ENCODE data around the gene KCND1. TPM values are rescaled to one million over a fixed set of nuclear protein-coding genes. Genes with fewer than 3 reads are reported as not detected.

The KCND1 gene
- total RNA-seq, 1 donor, result 0.36 TPM

- Histone ChIP-seq H3K4me1 (ENCODE audit: insufficient read depth, low read length) (no peaks in the 10 kb centered on the region), H2AFZ (ENCODE audit: low read length) (peak within 1 kb of the TSS; percentile 92), H3K27ac (ENCODE audit: low read depth, low read length) (peak within 1 kb of the TSS; percentile 98), H3K36me3 (ENCODE audit: insufficient read depth, low read length) (peaks cover 9% of the 10 kb centered on the region), H3K4me2 (ENCODE audit: insufficient read depth, low read length) (peak within 1 kb of the TSS; percentile 89), H4K20me1 (ENCODE audit: insufficient read depth, low read length) (peaks cover 7% of the 10 kb centered on the region), H3K4me3 (ENCODE audit: insufficient read depth, low read length) (peak within 1 kb of the TSS; percentile 86), H3K79me2 (ENCODE audit: insufficient read depth, low read length) (peaks cover 12% of the 10 kb centered on the region), H3K9me3 (ENCODE audit: low read depth, low read length) (no peaks in the 10 kb centered on the region), H3K27me3 (ENCODE audit: insufficient read depth, low read length) (no peaks in the 10 kb centered on the region)
- no peak for TF ChIP-seq CTCF (IDR thresholded peaks at IDR 0.05; ENCODE audit: extremely low read depth, low read depth, low read length)
- DNase-seq (ENCODE audit: insufficient read length, low spot score, missing footprints), result peak; percentile 90
Observed at GRCh38 chrX:49002091-49002935, 30.7 kb upstream of the KCND1 start, which contains the start of gene GRIPAP1. TSS of gene GRIPAP1 (minus strand) at chrX:49002264. CDS start at chrX:49002229, 35 bp downstream.

GRCh38 chrX:49001521-49002090 lies 30.0 kb upstream of the KCND1 start:
- Histone ChIP-seq H3K4me3 (ENCODE audit: insufficient read depth, low read length) (peak overlapping the region; percentile 86), H3K27me3 (ENCODE audit: insufficient read depth, low read length) (no peaks in the 10 kb centered on the region), H3K4me1 (ENCODE audit: insufficient read depth, low read length) (no peaks in the 10 kb centered on the region), H2AFZ (ENCODE audit: low read length) (peak overlapping the region; percentile 92), H4K20me1 (ENCODE audit: insufficient read depth, low read length) (peaks cover 7% of the 10 kb centered on the region), H3K9me3 (ENCODE audit: low read depth, low read length) (no peaks in the 10 kb centered on the region), H3K4me2 (ENCODE audit: insufficient read depth, low read length) (peak overlapping the region; percentile 89), H3K27ac (ENCODE audit: low read depth, low read length) (peak overlapping the region; percentile 98), H3K36me3 (ENCODE audit: insufficient read depth, low read length) (peaks cover 9% of the 10 kb centered on the region), H3K79me2 (ENCODE audit: insufficient read depth, low read length) (peaks cover 12% of the 10 kb centered on the region)
- no peak for TF ChIP-seq CTCF (IDR thresholded peaks at IDR 0.05; ENCODE audit: extremely low read depth, low read depth, low read length)
- peak; percentile 87 for DNase-seq (ENCODE audit: insufficient read length, low spot score, missing footprints)

GRCh38 chrX:49000636-49001035 lies 29.0 kb upstream of the KCND1 start:
- Histone ChIP-seq H3K27me3 (ENCODE audit: insufficient read depth, low read length) (no peaks in the 10 kb centered on the region), H3K4me3 (ENCODE audit: insufficient read depth, low read length) (no peak overlapping the region), H3K4me1 (ENCODE audit: insufficient read depth, low read length) (no peaks in the 10 kb centered on the region), H3K27ac (ENCODE audit: low read depth, low read length) (no peak overlapping the region), H3K4me2 (ENCODE audit: insufficient read depth, low read length) (no peak overlapping the region), H3K79me2 (ENCODE audit: insufficient read depth, low read length) (peaks cover 12% of the 10 kb centered on the region), H4K20me1 (ENCODE audit: insufficient read depth, low read length) (peaks cover 7% of the 10 kb centered on the region), H3K36me3 (ENCODE audit: insufficient read depth, low read length) (peaks cover 9% of the 10 kb centered on the region), H3K9me3 (ENCODE audit: low read depth, low read length) (no peaks in the 10 kb centered on the region), H2AFZ (ENCODE audit: low read length) (no peak overlapping the region)
- DNase-seq (ENCODE audit: insufficient read length, low spot score, missing footprints), result no peak
- no peak for TF ChIP-seq CTCF (IDR thresholded peaks at IDR 0.05; ENCODE audit: extremely low read depth, low read depth, low read length)

DNA sequence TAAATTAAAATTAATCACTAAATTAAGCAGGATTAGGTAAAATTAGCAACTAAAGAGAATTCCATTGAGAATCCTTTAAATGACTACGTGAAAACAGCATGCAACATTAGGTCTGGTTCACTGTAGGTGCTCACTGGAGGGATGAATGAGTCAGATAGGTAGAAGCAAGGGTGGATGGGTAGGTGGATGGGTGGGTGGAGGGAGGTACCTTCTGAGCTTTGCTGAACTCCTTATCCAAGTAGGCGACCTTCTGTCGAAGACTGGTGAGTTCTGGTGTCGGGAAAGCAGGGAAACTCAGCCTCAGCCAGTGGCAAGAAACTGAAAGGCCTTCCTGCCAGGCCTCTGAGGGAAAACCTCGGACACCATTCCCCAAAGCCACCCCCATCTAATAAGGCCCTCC lies 27.4 kb upstream of the KCND1 start:
- no peak overlapping the region for H3K4me2 ChIP-seq (ENCODE audit: insufficient read depth, low read length)
- H4K20me1 ChIP-seq (ENCODE audit: insufficient read depth, low read length), result peaks cover 7% of the 10 kb centered on the region
- no peak overlapping the region for H3K4me3 ChIP-seq (ENCODE audit: insufficient read depth, low read length)
- no peaks in the 10 kb centered on the region for H3K4me1 ChIP-seq (ENCODE audit: insufficient read depth, low read length)
- no peak for DNase-seq (ENCODE audit: insufficient read length, low spot score, missing footprints)
- peaks cover 12% of the 10 kb centered on the region for H3K79me2 ChIP-seq (ENCODE audit: insufficient read depth, low read length)
- no peak overlapping the region for H2AFZ ChIP-seq (ENCODE audit: low read length)
- H3K9me3 ChIP-seq (ENCODE audit: low read depth, low read length), result no peaks in the 10 kb centered on the region
- TF ChIP-seq CTCF (IDR thresholded peaks at IDR 0.05; ENCODE audit: extremely low read depth, low read depth, low read length), result no peak
- H3K36me3 ChIP-seq (ENCODE audit: insufficient read depth, low read length), result peaks cover 14% of the 10 kb centered on the region
- H3K27me3 ChIP-seq (ENCODE audit: insufficient read depth, low read length), result no peaks in the 10 kb centered on the region
- no peak overlapping the region for H3K27ac ChIP-seq (ENCODE audit: low read depth, low read length)
